Measurements from ENCODE around the gene RPE. TPM values are rescaled to one million over a fixed set of nuclear protein-coding genes. Genes with fewer than 3 reads are reported as not detected.

The RPE gene
- total RNA-seq, 3 donors from 2014 or later: 41.0 to 47.5 (median 41.7) TPM

DNA sequence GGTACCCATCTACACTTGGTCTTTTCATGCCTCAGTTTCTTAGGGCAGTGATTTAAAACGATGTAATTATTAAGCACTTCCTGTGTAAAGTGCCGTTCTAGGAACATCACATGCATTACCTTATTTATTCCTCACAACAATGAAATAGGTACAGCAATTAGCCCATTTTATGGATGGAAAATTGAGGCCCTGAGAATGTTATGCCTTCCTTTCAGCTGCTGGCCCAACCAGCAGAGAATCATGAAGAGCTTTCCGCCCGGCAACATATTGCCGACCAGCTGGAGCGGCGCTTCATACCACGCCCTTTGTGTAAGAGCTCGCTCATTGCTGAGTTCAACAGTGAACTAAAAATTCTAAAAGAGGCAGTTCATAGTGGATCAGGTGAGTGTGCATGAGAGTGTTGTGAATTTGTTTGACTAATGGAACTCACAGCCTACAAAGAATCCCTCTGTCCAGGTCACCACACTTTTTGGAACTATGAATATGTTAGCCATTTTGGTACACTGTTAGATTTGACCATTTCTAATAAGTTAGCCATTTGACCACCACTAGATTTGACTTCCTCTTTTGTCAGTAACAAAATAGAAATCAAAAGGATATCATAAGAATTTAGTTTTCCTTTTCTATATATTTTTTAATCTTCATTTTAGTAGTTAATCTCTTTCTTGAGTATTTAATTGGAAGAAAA is 25.6 kb upstream of the RPE start:
- DNase-seq (no peak), ATAC-seq (no peak)
- H3K36me3 ChIP-seq (ENCODE audit: low read depth): no peaks in the 10 kb centered on the region
- H3K4me3 ChIP-seq: no peak overlapping the region
- intact Hi-C loops (cut with DNase I, micrococcal nuclease): loop anchor here in 1 of 2 donors (5.0 kb wide), 1 partner anchor 220 kb away; no protein-coding TSS in a partner anchor
- H3K9me3 ChIP-seq: no peaks in the 10 kb centered on the region
- H3K4me1 ChIP-seq (ENCODE audit: low read depth): no peaks in the 10 kb centered on the region
- TF ChIP-seq, protein P1, sequence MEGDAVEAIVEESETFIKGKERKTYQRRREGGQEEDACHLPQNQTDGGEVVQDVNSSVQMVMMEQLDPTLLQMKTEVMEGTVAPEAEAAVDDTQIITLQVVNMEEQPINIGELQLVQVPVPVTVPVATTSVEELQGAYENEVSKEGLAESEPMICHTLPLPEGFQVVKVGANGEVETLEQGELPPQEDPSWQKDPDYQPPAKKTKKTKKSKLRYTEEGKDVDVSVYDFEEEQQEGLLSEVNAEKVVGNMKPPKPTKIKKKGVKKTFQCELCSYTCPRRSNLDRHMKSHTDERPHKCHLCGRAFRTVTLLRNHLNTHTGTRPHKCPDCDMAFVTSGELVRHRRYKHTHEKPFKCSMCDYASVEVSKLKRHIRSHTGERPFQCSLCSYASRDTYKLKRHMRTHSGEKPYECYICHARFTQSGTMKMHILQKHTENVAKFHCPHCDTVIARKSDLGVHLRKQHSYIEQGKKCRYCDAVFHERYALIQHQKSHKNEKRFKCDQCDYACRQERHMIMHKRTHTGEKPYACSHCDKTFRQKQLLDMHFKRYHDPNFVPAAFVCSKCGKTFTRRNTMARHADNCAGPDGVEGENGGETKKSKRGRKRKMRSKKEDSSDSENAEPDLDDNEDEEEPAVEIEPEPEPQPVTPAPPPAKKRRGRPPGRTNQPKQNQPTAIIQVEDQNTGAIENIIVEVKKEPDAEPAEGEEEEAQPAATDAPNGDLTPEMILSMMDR (IDR thresholded peaks at IDR 0.05): no peak

DNA sequence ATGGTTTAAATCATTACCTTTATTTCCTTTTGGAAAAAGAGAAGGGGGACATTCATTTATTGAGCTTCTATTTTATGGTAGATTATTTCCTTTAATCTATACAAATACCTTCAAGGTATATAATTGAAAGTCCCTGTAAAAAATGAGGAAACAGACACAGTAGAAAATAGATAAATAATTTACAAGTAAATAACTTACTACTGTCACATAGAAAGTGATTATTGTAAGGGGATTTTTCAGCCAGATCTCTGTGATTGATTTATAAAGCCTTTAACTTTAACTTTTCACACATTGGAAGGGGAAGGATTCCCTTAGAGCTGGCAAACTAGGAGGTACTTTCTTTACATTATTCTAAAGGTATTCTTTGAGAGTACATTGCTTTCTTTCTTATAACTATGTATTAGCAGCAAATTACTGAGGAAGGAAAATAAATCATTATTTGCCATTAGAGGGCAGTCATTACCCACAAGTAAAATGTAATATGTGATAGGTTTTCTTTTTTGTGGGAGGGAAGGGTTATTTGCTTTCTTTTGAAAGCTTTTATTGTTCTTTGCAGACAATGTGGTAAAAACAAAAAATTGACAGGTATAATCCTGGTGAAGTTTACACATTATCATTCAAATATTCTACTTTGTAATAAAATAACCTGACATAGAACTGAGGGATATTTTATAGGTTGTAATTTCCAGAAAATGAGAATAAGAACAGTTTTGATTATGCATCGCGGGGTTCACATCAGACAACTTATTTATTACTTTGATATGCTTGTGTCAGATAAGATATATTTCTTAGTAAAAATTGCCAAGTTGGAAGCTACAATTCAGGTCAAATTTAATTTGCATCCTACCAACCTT is 24.8 kb upstream of the RPE start:
- no peak overlapping the region for H3K4me3 ChIP-seq
- ATAC-seq (no peak), DNase-seq (no peak)
- TF ChIP-seq, protein P1 (IDR thresholded peaks at IDR 0.05): no peak
- intact Hi-C loops (cut with DNase I, micrococcal nuclease): loop anchor here in 1 of 2 donors (5.0 kb wide), 1 partner anchor 220 kb away; no protein-coding TSS in a partner anchor
- H3K4me1 ChIP-seq (ENCODE audit: low read depth): no peaks in the 10 kb centered on the region
- H3K36me3 ChIP-seq (ENCODE audit: low read depth): no peaks in the 10 kb centered on the region
- no peaks in the 10 kb centered on the region for H3K9me3 ChIP-seq

DNA sequence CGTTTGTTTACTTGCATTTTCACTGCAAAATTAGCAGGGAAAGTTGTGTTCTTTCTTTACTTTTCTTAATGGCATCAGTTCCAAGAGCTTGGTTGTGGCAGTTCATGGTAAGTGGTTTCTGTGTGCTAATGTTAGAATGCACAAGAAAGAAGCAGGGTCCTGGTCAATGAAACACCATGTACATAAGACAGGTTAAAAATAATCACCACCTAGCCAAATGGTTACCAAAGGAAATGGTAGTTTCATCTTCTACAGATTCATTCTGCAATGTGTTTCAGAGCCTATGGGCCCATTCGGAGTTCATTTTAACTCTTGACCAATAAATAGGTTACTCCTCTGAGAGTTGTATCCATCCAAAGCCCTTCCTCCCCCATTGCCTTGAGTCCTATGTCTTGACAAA is 18.1 kb upstream of the RPE start:
- ATAC-seq: no peak

DNA sequence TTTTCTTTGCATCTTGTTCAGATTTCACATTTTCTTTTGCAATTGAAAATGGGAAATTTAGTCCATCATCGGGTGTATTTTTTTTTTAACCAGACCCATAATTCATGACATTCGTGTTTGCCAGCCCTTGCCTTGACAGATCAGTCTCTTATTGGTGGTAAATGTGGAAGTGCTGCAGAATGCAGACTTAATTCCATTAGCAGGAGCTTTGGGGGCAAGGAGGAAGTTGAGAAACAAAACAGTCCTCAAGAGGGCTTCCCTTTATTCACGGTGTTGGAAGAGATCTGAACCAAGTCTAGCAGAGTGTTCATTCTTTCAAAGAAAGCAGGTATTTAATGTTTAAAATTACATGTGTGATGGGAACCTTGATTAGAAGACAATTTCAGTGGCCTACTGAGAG is 16.6 kb upstream of the RPE start:
- Histone ChIP-seq H3K4me3 (no peak overlapping the region), H3K9me3 (no peaks in the 10 kb centered on the region), H3K4me1 (ENCODE audit: low read depth) (no peaks in the 10 kb centered on the region), H3K36me3 (ENCODE audit: low read depth) (no peaks in the 10 kb centered on the region)
- TF ChIP-seq, protein P1 (IDR thresholded peaks at IDR 0.05): no peak
- ATAC-seq: no peak
- intact Hi-C loops (cut with DNase I, micrococcal nuclease): no loop called here
- DNase-seq: no peak

More for the DNA sequence above, 18.1 kb upstream of the RPE start:
- intact Hi-C loops (cut with DNase I, micrococcal nuclease): loop anchor here in 1 of 2 donors (5.0 kb wide), 1 partner anchor 208 kb away; no protein-coding TSS in a partner anchor
- no peak for DNase-seq
- Histone ChIP-seq H3K4me3 (no peak overlapping the region), H3K4me1 (ENCODE audit: low read depth) (no peaks in the 10 kb centered on the region), H3K36me3 (ENCODE audit: low read depth) (no peaks in the 10 kb centered on the region), H3K9me3 (no peaks in the 10 kb centered on the region)
- TF ChIP-seq, protein P1 (IDR thresholded peaks at IDR 0.05): no peak

DNA sequence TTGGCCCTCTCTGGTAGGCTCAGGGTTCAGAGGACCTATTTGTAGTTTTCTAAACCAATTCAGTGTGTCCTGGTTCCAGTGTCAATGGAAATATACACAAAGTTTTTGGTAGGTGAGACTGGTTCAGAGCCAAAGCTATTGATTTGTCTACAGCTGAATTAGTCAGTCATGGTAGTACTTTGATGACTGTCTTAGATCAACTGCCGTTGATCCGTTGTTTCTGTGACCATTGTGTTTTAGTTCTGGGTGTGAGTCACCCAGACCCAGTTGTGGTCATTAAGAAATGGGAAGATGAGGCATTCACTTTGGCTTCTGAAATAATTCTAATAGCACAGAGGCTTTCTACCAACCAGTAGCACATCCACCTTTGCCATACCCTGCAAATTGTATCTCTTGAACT is 16.0 kb upstream of the RPE start:
- Histone ChIP-seq H3K4me3 (no peak overlapping the region), H3K4me1 (ENCODE audit: low read depth) (no peaks in the 10 kb centered on the region), H3K9me3 (no peaks in the 10 kb centered on the region), H3K36me3 (ENCODE audit: low read depth) (no peaks in the 10 kb centered on the region)
- intact Hi-C loops (cut with DNase I, micrococcal nuclease): no loop called here
- TF ChIP-seq, protein P1 (IDR thresholded peaks at IDR 0.05): no peak
- no peak for DNase-seq
- no peak for ATAC-seq
